Smooth muscle cell of bladder (primary cell): Measurements from ENCODE around the gene APIP. TPM values are rescaled to one million over a fixed set of nuclear protein-coding genes. Genes with fewer than 3 reads are reported as not detected.

ENCODE experiments used
- total RNA-seq: library from RNA; depleted of rRNA; stranded (reverse); fragments of >200 nt; gene quantifications from 2 replicates; pipeline ENCODE4 v1.2.3, GENCODE V29; 2014

The APIP gene
- 25.9 and 29.4 TPM in 2 replicates for total RNA-seq

GRCh38 chr11:34916015-34916842 lies at the start of gene APIP, which contains the start of gene PDHX:
TSS of gene APIP (minus strand) at chr11:34916379. CDS start at chr11:34916284, 95 bp downstream.
TSS of gene PDHX (plus strand) at chr11:34916618. CDS start at chr11:34916656, 38 bp downstream.

Other genes with a start within 250 kb of the APIP start
- gene PDHX, start 239 bp upstream of the APIP start, total RNA-seq, result 32.6 and 39.8 TPM in 2 replicates
- gene CD44, start 222.8 kb upstream of the APIP start, total RNA-seq, result 225 and 339 TPM in 2 replicates